Liver (tissue), 9 donors: Measurements from ENCODE around the gene LUC7L. TPM values are rescaled to one million over a fixed set of nuclear protein-coding genes. Genes with fewer than 3 reads are reported as not detected.

ENCODE experiments used
- DNase-seq: peaks from one replicate; pipeline ENCODE4 v3.0.0-alpha.2; 2017; ENCODE audit warnings: low spot score
- H3K27ac ChIP-seq, 2 donors: one replicate each; pipeline ENCODE4 v1.7.0; 2013; ENCODE audit warnings: inconsistent platforms in 2 of 2, low read length in 2 of 2, control low read depth in 1 of 2, low read depth in 1 of 2, mild to moderate bottlenecking in 1 of 2
- H3K27me3 ChIP-seq, 4 donors: one replicate each; pipeline versions ENCODE4 v1.6.1 to v1.7.0; 2013; ENCODE audit warnings: low read length in 3 of 4, inconsistent platforms in 1 of 4, mild to moderate bottlenecking in 1 of 4, moderate library complexity in 1 of 4; ENCODE audit not compliant: control insufficient read depth in 4 of 4, insufficient read depth in 4 of 4
- H3K36me3 ChIP-seq, 4 donors: one replicate each; pipeline versions ENCODE4 v1.6.1 to v1.7.0; 2013; ENCODE audit warnings: low read length in 3 of 4, mild to moderate bottlenecking in 3 of 4, low read depth in 1 of 4, moderate library complexity in 1 of 4; ENCODE audit not compliant: control insufficient read depth in 4 of 4, insufficient read depth in 3 of 4
- H3K4me1 ChIP-seq, 4 donors: one replicate each; pipeline versions ENCODE4 v1.6.1 to v1.7.0; 2013; ENCODE audit warnings: low read length in 3 of 4, mild to moderate bottlenecking in 3 of 4, moderate library complexity in 1 of 4; ENCODE audit not compliant: control insufficient read depth in 4 of 4, insufficient read depth in 4 of 4
- H3K4me3 ChIP-seq, 3 donors: one replicate each; pipeline versions ENCODE4 v1.6.1 to v1.7.0; 2013; ENCODE audit warnings: low read length in 3 of 3, control low read depth in 1 of 3, low read depth in 1 of 3, mild to moderate bottlenecking in 1 of 3
- H3K9ac ChIP-seq, 2 donors: one replicate each; pipeline ENCODE4 v1.7.0; 2013; ENCODE audit warnings: low read length in 2 of 2, mild to moderate bottlenecking in 2 of 2, moderate library complexity in 2 of 2, control low read depth in 1 of 2, low read depth in 1 of 2
- H3K9me3 ChIP-seq, 4 donors: one replicate each; pipeline versions ENCODE4 v1.6.1 to v1.7.0; 2013; ENCODE audit warnings: low read length in 3 of 4; ENCODE audit not compliant: control insufficient read depth in 4 of 4
- EGR1 ChIP-seq, 2 donors: IDR thresholded peaks; 2 replicates each; pipeline ENCODE4 v1.6.1; 2016 to 2018; ENCODE audit warnings: antibody characterized with exemption in 2 of 2, low read depth in 2 of 2
- FOXA1 ChIP-seq: IDR thresholded peaks from 2 replicates; pipeline ENCODE4 v1.6.1; 2016; ENCODE audit warnings: antibody characterized with exemption
- FOXA2 ChIP-seq: IDR thresholded peaks from 2 replicates; pipeline ENCODE4 v1.6.1; 2016; ENCODE audit warnings: antibody characterized with exemption
- GABPA ChIP-seq, 2 donors: IDR thresholded peaks in 1 of 2; conservative IDR thresholded peaks in 1 of 2; 2 replicates each; pipeline ENCODE4 v1.6.1; 2016; ENCODE audit warnings: antibody characterized with exemption in 2 of 2, mild to moderate bottlenecking in 1 of 2, moderate library complexity in 1 of 2
- HNF4A ChIP-seq, 2 donors: conservative IDR thresholded peaks; 2 replicates each; pipeline ENCODE4 v1.6.1; 2016; ENCODE audit warnings: antibody characterized with exemption in 2 of 2, mild to moderate bottlenecking in 2 of 2
- HNF4G ChIP-seq: IDR thresholded peaks from 2 replicates; pipeline ENCODE4 v1.6.1; 2016; ENCODE audit warnings: antibody characterized with exemption
- JUND ChIP-seq, 2 donors: IDR thresholded peaks; 2 replicates each; pipeline ENCODE4 v1.6.1; 2016; ENCODE audit warnings: antibody characterized with exemption in 2 of 2
- NR2F2 ChIP-seq: IDR thresholded peaks from 2 replicates; pipeline ENCODE4 v1.6.1; 2016; ENCODE audit warnings: antibody characterized with exemption
- RAD21 ChIP-seq, 2 donors: IDR thresholded peaks; 2 replicates each; pipeline ENCODE4 v1.6.1; 2016; ENCODE audit warnings: antibody characterized with exemption in 2 of 2, mild to moderate bottlenecking in 2 of 2
- RXRA ChIP-seq, 2 donors: IDR thresholded peaks; 2 replicates each; pipeline ENCODE4 v1.6.1; 2017 to 2018; ENCODE audit warnings: antibody characterized with exemption in 2 of 2, mild to moderate bottlenecking in 1 of 2
- SP1 ChIP-seq: IDR thresholded peaks from 2 replicates; pipeline ENCODE4 v1.6.1; 2018; ENCODE audit warnings: antibody characterized with exemption, mild to moderate bottlenecking
- TAF1 ChIP-seq: conservative IDR thresholded peaks from 2 replicates; pipeline ENCODE4 v1.6.1; 2016; ENCODE audit warnings: antibody characterized with exemption, mild to moderate bottlenecking
- YY1 ChIP-seq: IDR thresholded peaks from 2 replicates; pipeline ENCODE4 v1.6.1; 2016; ENCODE audit warnings: antibody characterized with exemption, mild to moderate bottlenecking
- WGBS: extraction: QIAGEN DNeasy Blood & Tissue Kit; methylation state at CpG from one replicate; pipeline ENCODE4 v1.1.7; 2013; 5-methylcytosine and 5-hydroxymethylcytosine counted together
- polyA plus RNA-seq, 2 donors: library from polyadenylated mRNA; stranded (reverse) in 1 of 2; unstranded in 1 of 2; fragments of 200-250 nt in 1 of 2; fragments of >200 nt in 1 of 2; fragmentation: Nextera tagmentation in 1 of 2; extraction: Ambion mirVana in 1 of 2; gene quantifications; one replicate each; pipeline versions ENCODE4 v1.2.1 to v1.2.3, GENCODE V29; 2013 to 2015
- total RNA-seq, 2 donors: library from RNA; depleted of rRNA; stranded (reverse); fragments of >200 nt; gene quantifications; one replicate each; pipeline ENCODE4 v1.2.3, GENCODE V29; 2014
- TF ChIP-seq, protein P1 (sequence below): IDR thresholded peaks from 2 replicates; pipeline ENCODE4 v1.6.1; 2016; ENCODE audit warnings: antibody characterized with exemption
- TF ChIP-seq, protein P2 (sequence below): IDR thresholded peaks from 2 replicates; pipeline ENCODE4 v1.6.1; 2016; ENCODE audit warnings: antibody characterized with exemption, mild to moderate bottlenecking
- TF ChIP-seq, protein P3 (sequence below): fragments of 150-350 bp; IDR thresholded peaks from 2 replicates; pipeline ENCODE4 v1.5.1; 2017; ENCODE audit warnings: improper control_type of control experiment, low read depth, low read length; ENCODE audit not compliant: missing input control
- TF ChIP-seq, protein P4 (sequence below): IDR thresholded peaks from 2 replicates; pipeline ENCODE4 v1.6.1; 2016; ENCODE audit warnings: antibody characterized with exemption
- TF ChIP-seq, protein P5 (sequence below): IDR thresholded peaks from 2 replicates; pipeline ENCODE4 v1.6.1; 2016; ENCODE audit warnings: antibody characterized with exemption
- donor health status: healthy.
- donor health status: healthy.
- donor health status: healthy.
- donor health status: healthy.
- donor health status: healthy.

The LUC7L gene
- total and polyA plus RNA-seq, 4 donors = 11.5 to 34.3 (median 19.6) TPM

DNA sequence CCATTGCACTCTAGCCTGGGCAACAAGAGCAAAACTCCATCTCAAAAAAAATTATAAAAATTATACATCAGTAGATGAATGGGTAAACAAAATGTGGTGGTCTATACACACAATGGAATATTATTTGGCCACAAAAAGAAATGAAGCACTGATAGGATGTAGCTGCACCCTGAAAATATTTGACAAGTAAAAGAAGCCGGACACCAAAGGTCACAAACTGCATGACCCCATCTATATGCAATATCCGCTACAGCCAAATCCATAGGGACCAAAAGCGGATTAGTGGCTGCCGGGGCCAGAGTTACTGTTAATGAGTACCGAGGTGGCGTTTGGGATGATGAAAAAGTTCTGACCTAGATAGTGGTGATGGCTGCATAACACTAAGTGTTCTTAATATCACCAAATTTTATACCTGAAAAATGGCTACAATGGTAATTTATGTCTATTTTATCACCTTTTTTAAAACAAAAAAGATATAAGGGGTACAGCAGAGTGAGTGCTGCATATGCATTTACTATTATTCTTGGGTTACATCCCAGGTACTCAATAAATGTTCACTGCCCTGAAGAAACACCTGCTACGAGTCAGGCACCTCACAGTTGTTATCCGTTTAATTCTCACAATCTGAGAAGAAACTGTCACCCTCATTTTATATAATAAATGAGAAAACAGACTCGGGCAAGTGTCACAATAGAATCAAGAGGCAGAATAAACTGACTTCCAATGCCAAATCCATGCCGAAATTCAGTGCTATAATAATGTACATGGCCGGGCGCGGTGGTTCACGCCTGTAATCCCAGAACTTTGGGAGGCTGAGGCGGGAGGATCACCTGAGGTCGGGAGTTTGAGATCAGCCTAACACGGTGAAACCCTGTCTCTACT lies 49.8 kb downstream of the LUC7L start:
- TF ChIP-seq RAD21 (IDR thresholded peaks at IDR 0.05) (no peak), FOXA1 (no peak), EGR1 (IDR thresholded peaks at IDR 0.05; ENCODE audit: low read depth in 2 of 2) (no peak), JUND (IDR thresholded peaks at IDR 0.05) (no peak), GABPA (IDR thresholded peaks at IDR 0.05 in 1 of 2, conservative IDR thresholded peaks at IDR 0.05 in 1 of 2) (no peak), HNF4A (conservative IDR thresholded peaks at IDR 0.05) (no peak), YY1 (no peak), NR2F2 (no peak), TAF1 (no peak), FOXA2 (no peak), RXRA (IDR thresholded peaks at IDR 0.05) (no peak), SP1 (no peak), HNF4G (no peak)
- TF ChIP-seq, protein P1, sequence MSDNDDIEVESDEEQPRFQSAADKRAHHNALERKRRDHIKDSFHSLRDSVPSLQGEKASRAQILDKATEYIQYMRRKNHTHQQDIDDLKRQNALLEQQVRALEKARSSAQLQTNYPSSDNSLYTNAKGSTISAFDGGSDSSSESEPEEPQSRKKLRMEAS = no peak
- TF ChIP-seq, protein P2, sequence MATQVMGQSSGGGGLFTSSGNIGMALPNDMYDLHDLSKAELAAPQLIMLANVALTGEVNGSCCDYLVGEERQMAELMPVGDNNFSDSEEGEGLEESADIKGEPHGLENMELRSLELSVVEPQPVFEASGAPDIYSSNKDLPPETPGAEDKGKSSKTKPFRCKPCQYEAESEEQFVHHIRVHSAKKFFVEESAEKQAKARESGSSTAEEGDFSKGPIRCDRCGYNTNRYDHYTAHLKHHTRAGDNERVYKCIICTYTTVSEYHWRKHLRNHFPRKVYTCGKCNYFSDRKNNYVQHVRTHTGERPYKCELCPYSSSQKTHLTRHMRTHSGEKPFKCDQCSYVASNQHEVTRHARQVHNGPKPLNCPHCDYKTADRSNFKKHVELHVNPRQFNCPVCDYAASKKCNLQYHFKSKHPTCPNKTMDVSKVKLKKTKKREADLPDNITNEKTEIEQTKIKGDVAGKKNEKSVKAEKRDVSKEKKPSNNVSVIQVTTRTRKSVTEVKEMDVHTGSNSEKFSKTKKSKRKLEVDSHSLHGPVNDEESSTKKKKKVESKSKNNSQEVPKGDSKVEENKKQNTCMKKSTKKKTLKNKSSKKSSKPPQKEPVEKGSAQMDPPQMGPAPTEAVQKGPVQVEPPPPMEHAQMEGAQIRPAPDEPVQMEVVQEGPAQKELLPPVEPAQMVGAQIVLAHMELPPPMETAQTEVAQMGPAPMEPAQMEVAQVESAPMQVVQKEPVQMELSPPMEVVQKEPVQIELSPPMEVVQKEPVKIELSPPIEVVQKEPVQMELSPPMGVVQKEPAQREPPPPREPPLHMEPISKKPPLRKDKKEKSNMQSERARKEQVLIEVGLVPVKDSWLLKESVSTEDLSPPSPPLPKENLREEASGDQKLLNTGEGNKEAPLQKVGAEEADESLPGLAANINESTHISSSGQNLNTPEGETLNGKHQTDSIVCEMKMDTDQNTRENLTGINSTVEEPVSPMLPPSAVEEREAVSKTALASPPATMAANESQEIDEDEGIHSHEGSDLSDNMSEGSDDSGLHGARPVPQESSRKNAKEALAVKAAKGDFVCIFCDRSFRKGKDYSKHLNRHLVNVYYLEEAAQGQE = no peak
- TF ChIP-seq, protein P3, sequence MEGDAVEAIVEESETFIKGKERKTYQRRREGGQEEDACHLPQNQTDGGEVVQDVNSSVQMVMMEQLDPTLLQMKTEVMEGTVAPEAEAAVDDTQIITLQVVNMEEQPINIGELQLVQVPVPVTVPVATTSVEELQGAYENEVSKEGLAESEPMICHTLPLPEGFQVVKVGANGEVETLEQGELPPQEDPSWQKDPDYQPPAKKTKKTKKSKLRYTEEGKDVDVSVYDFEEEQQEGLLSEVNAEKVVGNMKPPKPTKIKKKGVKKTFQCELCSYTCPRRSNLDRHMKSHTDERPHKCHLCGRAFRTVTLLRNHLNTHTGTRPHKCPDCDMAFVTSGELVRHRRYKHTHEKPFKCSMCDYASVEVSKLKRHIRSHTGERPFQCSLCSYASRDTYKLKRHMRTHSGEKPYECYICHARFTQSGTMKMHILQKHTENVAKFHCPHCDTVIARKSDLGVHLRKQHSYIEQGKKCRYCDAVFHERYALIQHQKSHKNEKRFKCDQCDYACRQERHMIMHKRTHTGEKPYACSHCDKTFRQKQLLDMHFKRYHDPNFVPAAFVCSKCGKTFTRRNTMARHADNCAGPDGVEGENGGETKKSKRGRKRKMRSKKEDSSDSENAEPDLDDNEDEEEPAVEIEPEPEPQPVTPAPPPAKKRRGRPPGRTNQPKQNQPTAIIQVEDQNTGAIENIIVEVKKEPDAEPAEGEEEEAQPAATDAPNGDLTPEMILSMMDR = no peak
- TF ChIP-seq, protein P4, sequence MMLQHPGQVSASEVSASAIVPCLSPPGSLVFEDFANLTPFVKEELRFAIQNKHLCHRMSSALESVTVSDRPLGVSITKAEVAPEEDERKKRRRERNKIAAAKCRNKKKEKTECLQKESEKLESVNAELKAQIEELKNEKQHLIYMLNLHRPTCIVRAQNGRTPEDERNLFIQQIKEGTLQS = no peak
- TF ChIP-seq, protein P5, sequence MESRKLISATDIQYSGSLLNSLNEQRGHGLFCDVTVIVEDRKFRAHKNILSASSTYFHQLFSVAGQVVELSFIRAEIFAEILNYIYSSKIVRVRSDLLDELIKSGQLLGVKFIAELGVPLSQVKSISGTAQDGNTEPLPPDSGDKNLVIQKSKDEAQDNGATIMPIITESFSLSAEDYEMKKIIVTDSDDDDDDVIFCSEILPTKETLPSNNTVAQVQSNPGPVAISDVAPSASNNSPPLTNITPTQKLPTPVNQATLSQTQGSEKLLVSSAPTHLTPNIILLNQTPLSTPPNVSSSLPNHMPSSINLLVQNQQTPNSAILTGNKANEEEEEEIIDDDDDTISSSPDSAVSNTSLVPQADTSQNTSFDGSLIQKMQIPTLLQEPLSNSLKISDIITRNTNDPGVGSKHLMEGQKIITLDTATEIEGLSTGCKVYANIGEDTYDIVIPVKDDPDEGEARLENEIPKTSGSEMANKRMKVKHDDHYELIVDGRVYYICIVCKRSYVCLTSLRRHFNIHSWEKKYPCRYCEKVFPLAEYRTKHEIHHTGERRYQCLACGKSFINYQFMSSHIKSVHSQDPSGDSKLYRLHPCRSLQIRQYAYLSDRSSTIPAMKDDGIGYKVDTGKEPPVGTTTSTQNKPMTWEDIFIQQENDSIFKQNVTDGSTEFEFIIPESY = no peak
- H3K4me3 ChIP-seq = no peak overlapping the region
- H3K9me3 ChIP-seq = no peaks in the 10 kb centered on the region
- WGBS = 71% methylated on average over 17 of the region's 17 CpGs
- no peaks in the 10 kb centered on the region for H3K36me3 ChIP-seq
- H3K27me3 ChIP-seq = peaks cover 3 to 15% (median 8%) of the 10 kb centered on the region in 4 donors
- no peak for DNase-seq
- H3K9ac ChIP-seq = no peak overlapping the region
- peaks cover 5 to 13% (median 11%) of the 10 kb centered on the region in 4 donors for H3K4me1 ChIP-seq
- no peak overlapping the region for H3K27ac ChIP-seq
